Brain pericyte (primary cell): ENCODE data around the gene KRT6B.
"Not testable (repeated sequence)": the region's sequence is repeated elsewhere in the genome, so short reads cannot be mapped to it uniquely, and the experiment has no call there.

ENCODE experiments used
- DNase-seq: peaks from one replicate; pipeline ENCODE4 v3.0.0-alpha.2; 2012; ENCODE audit warnings: low read depth, low spot score

KRT6B gene

DNA sequence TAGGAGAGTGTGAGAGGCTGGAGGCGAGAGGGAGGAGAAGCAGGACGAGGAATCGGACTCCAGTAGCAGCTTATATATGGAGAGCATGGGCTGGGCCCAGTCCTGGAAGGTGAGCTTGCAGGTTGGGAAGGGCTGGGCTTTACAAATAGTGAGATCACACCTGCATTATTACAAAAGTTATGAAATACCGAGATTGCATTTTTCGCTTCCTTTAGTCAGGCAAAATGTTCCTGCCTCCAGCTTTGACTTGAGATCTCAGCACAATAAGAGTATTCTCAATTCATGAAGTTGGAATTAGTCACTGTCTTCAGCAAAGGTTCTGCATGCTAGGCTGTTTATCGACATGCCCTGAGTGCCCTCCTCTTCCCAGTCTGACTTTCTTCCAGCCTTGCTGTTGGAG is at the start of gene KRT6B:
TSS of gene KRT6B (minus strand) at position 46 of the 400 bp plus-strand sequence. CDS start 68 bp downstream, outside the sequence.
- DNase-seq, result no peak

DNA sequence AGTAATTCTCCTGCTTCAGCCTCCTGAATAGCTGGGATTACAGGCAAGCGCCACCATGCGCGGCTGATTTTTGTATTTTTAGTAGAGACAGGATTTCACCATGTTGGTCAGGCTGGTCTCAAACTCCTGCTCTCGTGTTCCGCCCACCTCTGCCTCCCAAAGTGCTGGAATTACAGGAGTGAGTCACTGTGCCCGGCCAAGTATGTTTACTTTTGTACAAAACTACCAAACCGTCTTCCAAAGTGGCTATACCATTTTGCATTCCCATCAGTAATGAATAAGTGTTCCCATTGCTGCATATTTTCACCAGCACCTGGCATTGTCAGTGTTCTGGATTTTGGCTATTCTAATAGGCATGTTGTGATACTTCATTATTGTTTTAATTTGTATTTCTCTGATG is 49.5 kb upstream of the KRT6B start:
- DNase-seq, result no peak

DNA sequence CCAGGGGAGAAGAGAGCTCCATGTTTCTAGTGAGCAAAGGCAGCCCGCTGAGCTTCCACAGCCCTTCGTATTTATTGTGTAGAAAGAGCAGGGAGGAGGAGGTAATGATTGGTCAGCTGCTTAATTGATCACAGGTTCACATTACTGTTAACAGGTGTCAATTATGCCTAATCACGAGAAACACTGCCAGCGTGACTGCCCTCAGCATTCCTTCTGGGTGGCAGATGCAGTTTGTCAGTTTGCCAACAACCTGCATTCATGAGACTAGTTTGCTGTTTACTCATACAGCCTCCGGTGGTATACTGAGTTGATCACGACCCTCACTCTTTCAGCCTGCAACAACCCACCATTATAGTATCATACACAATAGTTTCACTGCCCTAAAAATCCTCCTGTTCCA is 48.6 kb upstream of the KRT6B start:
- DNase-seq, result not testable (repeated sequence)

DNA sequence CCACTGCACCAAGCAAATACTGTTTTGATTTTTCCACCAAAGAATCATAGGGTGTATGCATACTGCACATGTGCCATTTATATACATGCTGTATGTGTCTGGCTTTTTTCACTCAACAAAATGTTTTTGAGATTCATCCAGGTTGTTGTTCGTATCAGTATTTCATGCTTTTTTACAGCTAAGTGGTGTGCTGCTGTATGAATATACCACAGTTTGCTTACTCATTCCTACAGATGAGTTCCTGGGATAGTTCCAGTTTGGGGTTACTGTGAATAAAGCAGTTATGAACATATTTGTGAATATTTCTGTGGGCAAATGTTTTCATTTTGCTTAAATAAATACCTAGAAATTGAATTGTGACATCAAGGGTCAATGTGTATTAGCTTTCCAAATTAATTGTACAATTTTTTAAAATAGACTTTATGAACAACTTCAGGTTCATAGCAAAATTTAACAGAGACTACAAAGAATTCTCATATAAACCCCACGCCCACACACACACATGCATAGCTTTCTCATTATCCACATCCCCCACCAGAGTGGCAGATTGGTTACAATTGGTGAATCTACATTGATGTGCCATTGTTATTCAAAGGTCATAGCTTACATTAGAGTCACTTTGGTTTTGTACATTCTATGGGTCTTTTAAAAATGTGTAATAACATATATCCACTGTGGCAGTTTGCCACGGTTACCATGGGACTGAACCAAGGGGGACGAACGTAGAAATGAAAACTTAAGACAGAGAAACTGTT is 48.0 kb upstream of the KRT6B start:
- DNase-seq, result no peak

DNA sequence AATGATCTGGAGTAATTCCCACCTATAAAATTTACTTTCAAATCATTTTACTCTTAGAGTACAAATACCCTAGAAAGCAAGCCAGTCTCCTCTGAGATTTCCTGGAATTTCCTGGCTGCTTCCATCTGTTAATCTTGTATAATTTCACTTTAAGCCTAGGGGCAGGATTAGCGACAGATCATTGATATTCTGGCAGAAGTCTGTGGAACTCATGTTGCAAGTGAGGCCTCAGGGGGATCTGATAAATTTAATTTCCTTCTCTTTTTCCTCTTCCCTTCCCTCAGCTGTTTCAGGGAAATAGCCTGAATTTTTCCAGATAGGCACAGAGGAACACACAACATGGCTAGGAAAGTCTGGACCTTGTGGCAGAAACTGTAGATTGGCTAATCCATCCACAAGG is 47.0 kb upstream of the KRT6B start:
- no peak for DNase-seq

DNA sequence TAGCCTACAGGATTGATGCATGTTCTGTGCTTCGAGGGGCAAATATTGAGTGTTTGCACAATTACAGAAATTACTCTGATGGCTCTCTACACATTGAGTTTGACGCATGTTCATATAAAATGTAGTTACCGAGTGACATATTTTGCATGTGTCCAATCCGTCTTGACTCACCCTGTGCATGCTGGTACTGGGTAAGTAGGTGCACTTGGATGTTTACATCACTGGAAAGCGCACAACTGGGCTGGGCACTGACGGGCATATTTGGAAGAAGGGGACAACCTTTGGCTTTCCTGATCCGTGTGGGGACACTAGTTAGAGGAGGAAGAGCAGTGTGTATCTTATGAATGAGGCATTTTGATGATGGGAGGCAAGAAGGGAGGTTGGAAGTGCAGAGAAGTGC is 46.0 kb upstream of the KRT6B start:
- no peak for DNase-seq

DNA sequence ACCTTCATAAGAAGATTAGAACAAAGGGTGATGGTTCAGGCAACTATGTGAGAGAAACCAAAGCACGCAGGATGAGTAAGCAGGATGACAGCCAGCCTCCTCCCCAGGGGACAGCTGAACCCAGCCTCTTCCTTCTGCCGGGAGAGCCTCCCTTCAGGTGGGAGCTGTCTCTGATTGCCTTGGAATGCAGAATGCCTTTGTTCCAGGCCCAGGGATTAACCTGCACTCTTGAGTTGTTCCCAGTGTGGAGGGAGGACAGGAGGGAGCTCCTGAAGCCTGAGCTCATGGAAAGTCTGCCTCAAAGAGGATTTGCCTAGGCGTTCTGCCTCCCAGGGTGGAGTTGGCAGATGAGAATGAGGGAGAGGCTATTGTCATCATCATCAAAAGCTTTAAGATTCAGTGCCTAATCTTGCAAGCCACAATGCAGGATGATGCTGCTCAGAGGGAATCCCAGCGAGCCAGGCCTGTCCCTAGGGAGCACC is 44.7 kb upstream of the KRT6B start:
- no peak for DNase-seq

DNA sequence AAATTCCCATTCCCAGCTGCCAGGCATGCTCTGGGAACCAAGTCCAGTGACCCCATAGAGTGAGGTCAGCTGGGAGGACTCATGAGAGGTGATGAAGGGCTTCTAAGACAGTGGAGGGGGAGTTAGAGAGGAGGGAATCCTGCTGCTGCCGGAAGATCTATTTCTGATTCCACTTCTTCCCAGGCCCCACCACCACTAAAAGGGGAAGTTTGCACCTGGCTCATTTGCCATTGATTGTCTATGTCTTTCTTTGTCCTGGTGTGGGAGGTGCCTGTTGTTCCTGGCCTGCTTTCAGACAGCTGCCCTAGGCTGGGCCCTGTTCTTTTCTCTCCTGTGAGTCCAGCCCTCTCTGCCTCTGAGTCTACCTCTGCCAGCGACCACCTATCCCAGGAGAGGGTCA is 44.1 kb upstream of the KRT6B start:
- no peak for DNase-seq

DNA sequence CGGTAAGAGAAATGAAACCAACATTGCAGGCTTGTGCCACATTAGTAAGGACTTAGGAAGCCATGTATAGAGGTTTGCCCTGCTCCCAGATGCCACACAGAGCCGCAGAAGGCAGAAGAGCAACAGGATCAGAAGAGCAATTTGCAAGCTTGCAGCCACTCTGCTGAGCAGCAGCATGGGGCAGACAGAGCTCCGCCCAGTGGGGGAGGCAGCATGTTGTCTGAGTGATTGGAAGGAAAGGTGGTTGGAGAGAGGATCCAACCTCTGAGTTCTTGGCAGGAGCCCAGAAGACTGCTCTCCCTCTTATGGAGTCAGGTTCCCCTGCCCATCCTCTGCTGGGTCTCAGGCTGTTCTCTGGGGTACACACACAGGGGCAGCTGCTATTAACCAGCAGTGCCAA is 43.4 kb upstream of the KRT6B start:
- no peak for DNase-seq

DNA sequence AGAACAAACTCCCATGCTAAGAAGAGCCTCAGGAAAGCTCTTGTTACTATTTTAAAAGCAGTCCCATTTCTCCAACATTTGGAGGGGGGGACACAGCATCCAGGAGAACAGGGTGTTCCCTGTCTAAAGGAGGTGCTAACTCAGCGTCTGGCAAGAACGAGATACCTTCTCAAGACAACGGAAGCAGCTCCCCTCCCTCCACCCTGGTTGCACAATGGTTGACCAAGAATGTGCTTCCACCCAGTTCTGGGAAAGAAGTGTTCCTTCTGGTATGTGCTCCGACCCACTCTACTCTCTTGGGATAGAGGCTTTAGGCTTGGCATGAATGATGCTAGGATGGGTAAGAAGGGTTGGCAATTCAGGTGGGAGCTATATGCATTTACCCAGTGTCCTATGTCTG is 42.6 kb upstream of the KRT6B start:
- no peak for DNase-seq

DNA sequence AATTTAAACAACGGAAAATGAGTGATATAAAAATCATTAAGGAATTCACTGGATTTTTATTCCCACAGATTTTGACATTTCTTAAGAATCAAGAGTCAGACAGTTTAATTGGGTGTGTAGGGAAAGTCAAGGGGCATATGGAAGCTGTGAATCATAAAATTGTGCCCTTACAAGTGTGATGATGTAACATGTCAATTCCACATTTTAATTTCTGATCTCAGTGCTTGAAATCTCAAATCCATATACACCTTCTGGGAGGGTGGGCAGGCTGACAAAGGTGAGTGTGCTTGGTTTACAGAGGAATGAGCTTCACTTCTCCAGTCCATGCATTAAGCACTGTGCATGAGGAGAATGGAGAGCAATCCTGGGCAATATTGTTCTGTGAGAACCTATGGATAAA is 42.2 kb upstream of the KRT6B start:
- DNase-seq, result no peak

DNA sequence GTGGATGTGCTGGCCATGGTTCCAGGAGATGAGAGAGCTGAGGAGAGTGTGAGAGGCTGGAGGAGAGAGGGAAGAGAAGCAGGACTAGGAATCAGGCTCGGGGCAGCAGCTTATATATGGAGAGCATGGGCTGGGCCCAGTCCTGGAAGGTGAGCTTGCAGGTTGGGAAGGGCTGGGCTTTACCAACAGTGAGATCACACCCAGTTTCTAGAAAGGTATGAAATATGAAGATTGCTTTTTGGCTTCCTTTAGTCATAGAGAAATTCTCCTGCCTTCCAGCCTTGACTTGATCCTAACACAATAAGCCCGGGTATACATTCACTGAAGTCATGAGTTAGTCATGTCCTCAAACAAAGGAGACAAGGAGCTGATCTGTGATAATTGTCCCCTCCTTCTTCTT is 41.2 kb upstream of the KRT6B start, which contains the start of gene KRT6A:
TSS of gene KRT6A (minus strand) at position 86 of the 400 bp plus-strand sequence. CDS start at position 17, 69 bp downstream.
- no peak for DNase-seq

DNA sequence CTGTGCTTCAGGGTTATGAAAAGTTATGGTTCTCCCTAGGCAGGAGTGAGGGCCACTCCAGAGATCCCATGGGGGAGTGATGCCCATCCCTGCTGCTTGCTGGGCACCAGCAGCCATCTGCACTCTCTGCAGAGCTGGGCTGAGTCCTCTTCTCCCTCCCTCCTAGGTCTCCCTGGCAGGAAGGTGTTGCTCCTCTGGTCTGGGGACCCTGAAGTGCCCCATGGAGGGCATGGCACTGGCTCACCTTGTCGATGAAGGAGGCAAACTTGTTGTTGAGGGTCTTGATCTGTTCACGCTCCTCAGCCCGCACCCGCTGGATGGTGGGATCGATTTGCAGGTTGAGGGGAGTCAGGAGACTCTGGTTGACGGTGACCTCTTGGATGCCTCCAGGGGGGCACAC is 40.5 kb upstream of the KRT6B start:
- DNase-seq, result not testable (repeated sequence)

DNA sequence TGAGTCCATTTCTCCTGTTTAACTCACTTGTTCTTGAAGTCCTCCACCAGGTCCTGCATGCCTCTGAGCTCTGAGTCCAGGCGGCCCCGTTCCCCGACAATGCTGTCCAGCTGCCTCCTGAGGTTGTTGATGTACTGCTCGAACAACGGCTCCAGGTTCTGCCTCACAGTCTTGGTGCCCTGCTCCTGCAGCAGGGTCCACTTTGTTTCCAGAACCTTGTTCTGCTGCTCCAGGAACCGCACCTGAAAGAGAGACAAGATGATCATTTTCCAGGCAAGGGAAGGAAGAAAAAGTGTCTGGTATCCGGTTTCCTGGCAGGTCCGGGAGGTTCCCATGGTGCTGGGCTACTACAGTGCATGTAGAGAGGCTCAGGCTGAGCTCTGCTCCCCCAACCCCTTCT is 39.5 kb upstream of the KRT6B start:
- not testable (repeated sequence) for DNase-seq

DNA sequence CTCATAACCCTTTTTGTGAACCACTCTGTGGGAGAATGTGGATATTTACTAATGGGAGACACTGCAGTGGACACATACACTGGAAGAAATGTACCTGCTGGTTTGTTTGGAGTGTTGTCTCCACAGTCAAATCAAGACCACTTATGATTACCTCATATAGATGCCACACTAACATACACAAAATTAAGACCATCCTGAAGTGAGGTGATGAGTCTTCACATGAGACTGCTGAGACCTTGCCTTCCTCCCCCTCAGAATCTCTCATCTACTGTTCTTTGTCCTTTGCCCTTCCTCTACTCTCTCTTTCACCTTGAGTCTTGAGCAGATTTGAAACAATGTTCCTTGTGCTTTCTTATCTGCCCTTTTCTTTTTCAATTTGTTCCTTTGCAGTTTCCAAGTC is 36.8 kb upstream of the KRT6B start:
- DNase-seq, result no peak

DNA sequence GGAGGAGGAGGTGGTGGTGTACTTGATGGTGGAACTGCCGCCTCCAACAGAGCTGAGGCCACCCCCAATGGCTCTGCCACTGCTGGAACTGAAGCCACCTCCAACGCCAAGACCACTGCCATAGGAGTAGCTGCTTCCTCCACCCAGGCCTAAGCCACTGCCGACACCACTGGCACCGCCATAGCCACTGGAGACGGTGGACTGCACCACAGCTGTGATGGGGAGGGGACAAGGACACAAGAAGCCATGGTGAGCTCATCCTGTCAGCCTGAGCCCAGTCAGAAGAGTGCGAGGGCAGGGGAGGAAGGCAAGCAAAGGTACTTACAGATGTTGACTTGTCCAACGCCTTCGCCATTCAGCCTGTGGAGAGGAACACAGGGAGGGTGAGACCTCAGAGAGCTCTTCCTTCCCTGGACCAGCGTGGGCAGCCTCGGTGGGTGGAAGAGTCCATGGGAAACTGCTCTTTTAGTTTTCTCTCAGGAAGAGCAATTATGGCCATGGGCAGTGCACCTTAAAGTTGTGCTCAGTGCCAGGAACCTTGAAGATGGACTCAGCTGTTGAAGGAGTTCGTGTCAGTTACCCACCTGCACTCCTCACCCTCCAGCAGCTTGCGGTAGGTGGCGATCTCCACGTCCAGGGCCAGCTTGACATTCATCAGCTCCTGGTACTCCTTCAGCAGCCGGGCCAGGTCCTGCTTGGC is 35.9 kb upstream of the KRT6B start:
- not testable (repeated sequence) for DNase-seq

DNA sequence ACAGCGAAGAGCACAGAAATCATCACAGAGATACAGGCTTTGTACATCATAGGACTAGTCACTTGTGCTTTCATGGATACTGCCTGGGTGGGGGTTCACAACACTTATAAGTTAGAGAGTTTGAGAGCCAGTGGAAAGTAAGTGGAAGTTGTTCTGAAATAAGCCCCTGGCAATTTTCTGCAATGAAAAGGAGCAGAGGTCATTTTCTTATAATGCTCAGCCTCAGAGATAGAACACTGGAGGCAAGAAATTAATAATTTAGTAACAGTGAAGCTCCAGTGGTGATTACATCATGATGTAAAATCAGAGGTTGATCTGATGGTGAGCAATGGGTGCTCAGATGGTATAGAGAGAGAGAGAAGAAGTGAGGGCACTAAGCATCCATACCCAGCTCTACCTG is 35.3 kb upstream of the KRT6B start:
- DNase-seq, result no peak

DNA sequence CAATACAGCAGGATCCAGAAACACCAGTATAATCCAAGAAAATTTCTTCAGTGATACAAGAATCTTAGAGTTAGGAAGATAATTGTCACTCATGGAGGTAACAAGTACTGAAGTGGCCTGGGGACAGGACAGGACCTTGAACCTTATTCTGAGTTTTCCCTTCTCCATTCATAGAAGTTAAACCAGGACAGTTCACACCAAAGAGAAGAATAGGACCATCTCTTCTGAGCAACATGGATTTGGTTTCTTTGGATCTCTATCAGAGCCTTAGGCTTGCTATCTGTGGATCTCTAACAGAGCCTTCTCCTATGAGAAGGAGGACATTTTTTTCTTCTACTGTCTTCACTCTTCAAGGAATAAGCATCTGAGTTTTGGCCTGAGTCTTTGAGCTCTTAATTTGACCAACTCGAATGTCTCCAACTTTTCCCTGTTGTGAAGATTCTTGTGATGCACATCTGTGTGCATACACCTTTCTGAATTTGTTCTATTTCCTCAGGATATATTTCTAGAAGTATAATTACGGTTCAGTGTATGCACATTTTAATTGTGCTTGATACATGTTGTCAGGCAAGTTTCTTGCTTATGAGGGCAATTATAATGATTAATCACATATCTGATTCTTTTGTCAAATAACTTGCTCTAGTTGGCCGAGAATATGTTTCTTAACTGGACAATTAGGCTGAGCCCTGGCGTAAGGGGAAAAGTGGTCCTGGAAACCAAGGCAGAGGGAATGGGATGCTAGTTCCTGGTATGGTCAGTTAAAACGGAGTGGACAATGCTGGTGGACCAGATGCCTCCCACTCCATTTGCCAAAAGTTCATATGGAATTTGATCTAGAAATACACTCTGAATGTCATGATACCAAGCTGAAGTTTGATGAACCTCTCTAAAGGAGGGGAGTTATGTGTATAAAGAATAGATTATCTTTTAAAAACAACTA is 34.5 kb upstream of the KRT6B start:
- DNase-seq, result no peak

DNA sequence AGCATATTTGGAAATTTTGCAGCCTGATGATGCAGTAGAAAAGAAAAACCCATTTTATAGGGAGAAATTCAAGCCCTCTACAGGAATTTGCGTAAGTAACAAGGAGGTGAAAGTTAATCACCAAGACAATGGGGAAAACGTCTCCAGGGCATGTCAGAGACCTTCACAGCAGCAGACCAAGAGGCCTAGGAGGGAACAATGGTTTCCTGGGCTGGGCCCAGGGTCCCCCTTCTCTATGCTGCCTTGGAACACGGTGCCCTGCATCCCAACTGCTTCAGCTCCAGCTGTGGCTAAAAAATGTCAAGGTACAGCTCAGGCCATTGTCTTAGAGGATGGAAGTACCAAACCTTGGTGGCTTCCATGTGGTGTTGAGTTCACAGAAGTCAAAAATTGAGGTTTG is 28.1 kb upstream of the KRT6B start:
- no peak for DNase-seq

DNA sequence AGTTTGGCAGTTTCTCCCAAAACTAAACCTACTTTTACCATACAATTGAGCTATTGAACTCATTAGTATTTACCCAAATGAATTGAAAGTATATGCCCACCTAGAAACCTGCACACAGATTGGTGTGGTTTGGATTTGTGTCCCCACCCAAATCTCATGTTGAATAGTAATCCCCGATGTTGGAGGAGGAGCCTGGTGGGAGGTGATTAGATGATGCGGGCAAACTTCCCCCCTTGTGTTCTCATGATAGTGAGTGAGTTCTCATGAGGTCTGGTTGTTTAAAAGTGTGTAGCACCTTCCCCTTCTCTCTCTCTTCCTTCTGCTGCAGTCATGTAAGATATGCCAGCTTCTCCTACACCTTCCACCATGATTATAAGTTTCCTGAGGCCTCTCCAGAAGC is 25.7 kb upstream of the KRT6B start:
- DNase-seq, result no peak

DNA sequence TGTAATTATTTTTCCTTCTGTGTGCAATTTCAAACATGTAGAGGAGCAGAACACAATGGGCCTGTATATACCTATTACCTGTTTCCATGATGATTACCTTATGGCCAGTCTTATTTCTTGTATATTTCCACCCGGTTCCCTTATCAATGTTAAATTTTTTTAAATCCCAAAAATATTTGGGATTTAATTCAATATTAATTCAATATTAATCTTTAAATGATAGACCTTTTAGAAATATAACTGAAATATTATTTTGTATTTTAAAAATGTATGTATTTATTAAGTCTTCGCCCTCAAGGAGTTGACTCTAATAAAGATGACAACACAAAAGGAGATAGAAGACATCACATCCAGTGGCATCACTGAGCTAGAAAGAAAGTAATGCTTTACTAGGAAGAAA is 22.3 kb upstream of the KRT6B start:
- no peak for DNase-seq

DNA sequence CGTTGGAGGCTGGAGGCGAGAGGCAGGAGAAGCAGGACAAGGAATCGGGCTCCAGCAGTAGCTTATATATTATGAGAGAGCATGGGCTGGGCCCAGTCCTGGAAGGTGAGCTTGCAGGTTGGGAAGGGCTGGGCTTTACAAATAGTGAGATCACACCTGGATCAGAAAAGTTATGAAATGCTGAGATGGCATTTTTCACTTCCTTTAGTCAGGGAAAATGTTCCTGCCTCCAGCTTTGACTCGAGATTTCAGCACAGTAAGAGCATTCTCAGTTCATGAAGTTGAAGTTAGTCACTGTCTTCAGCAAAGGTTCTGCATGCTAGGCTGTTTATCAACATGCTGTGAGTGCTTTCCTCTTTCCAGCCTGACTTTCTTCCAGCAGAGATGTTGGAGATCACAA is 21.8 kb upstream of the KRT6B start, which contains the start of gene KRT6C:
TSS of gene KRT6C (minus strand) at position 38 of the 400 bp plus-strand sequence. CDS start 68 bp downstream, outside the sequence.
- no peak for DNase-seq
